ENCODE data around the gene RIMKLA. TPM values are rescaled to one million over a fixed set of nuclear protein-coding genes. Genes with fewer than 3 reads are reported as not detected.
A peak's percentile ranks its signal among the peaks of the same experiment; 100 is the strongest.

RIMKLA gene
- total and polyA plus RNA-seq, 5 experiments from 2014 or later, result 0.05 to 0.19 (median 0.11) TPM; not detected in 2

- no peak overlapping the region for H3K4me3 Mint-ChIP-seq
These were observed 4.7 kb downstream of the RIMKLA start for GRCh38 chr1:42385283-42385682.

GRCh38 chr1:42386051-42386450 lies 5.5 kb downstream of the RIMKLA start:
- H3K27ac Mint-ChIP-seq, result no peak overlapping the region
- POLR2A ChIA-PET, result no interaction called here

More at GRCh38 chr1:42385283-42385682, 4.7 kb downstream of the RIMKLA start:
- Mint-ChIP-seq H3K36me3 (no peaks in the 10 kb centered on the region), H3K27ac (no peak overlapping the region), H3K27me3 (peaks cover 11 to 29% (median 21%) of the 10 kb centered on the region in 5 donors), H3K4me1 (peaks cover 0 to 4% (median 0%) of the 10 kb centered on the region in 4 donors), H3K9me3 (no peaks in the 10 kb centered on the region)
- POLR2A ChIA-PET, result no interaction called here
- no peak for ATAC-seq
- DNase-seq, result no peak

GRCh38 chr1:42392255-42392654 lies 11.7 kb downstream of the RIMKLA start:
- Mint-ChIP-seq H3K4me1 (no peaks in the 10 kb centered on the region), H3K4me3 (no peak overlapping the region), H3K36me3 (no peaks in the 10 kb centered on the region), H3K27ac (no peak overlapping the region), H3K9me3 (no peaks in the 10 kb centered on the region), H3K27me3 (peaks cover 0 to 9% (median 5%) of the 10 kb centered on the region in 5 donors)
- ATAC-seq (no peak), DNase-seq (no peak)
- POLR2A ChIA-PET, result interaction anchor here (0.5 to 0.6 kb wide), 2 partner anchors 17 to 700 kb away, joined by 3 read pairs; no protein-coding TSS in a partner anchor

More at GRCh38 chr1:42386051-42386450, 5.5 kb downstream of the RIMKLA start:
- Mint-ChIP-seq H3K4me3 (no peak overlapping the region), H3K4me1 (peaks cover 0 to 3% (median 0%) of the 10 kb centered on the region in 4 donors), H3K9me3 (no peaks in the 10 kb centered on the region), H3K36me3 (no peaks in the 10 kb centered on the region), H3K27me3 (peaks cover 11 to 29% (median 21%) of the 10 kb centered on the region in 5 donors)
- ATAC-seq, result no peak
- no peak for DNase-seq

- H3K4me1 Mint-ChIP-seq, result no peaks in the 10 kb centered on the region
- H3K27me3 Mint-ChIP-seq, result peaks cover 0 to 6% (median 2%) of the 10 kb centered on the region in 5 donors
- POLR2A ChIA-PET, result no interaction called here
- no peaks in the 10 kb centered on the region for H3K9me3 Mint-ChIP-seq
- no peak overlapping the region for H3K27ac Mint-ChIP-seq
- H3K36me3 Mint-ChIP-seq, result no peaks in the 10 kb centered on the region
- no peak overlapping the region for H3K4me3 Mint-ChIP-seq
- ATAC-seq (no peak), DNase-seq (no peak)
These were observed 12.6 kb downstream of the RIMKLA start for GRCh38 chr1:42392967-42393848.

- Mint-ChIP-seq H3K36me3 (no peaks in the 10 kb centered on the region), H3K9me3 (no peaks in the 10 kb centered on the region), H3K4me3 (no peak overlapping the region), H3K27ac (no peak overlapping the region), H3K27me3 (peaks cover 0 to 2% (median 0%) of the 10 kb centered on the region in 5 donors), H3K4me1 (no peaks in the 10 kb centered on the region)
- ATAC-seq (no peak), DNase-seq (no peak)
- POLR2A ChIA-PET, result no interaction called here
These were observed 18.9 kb downstream of the RIMKLA start for GRCh38 chr1:42399315-42400100.

- ATAC-seq (no peak), DNase-seq (no peak)
- POLR2A ChIA-PET, result no interaction called here
- Mint-ChIP-seq H3K4me1 (no peaks in the 10 kb centered on the region), H3K4me3 (no peak overlapping the region), H3K27ac (no peak overlapping the region), H3K27me3 (peaks cover 0 to 10% (median 5%) of the 10 kb centered on the region in 5 donors), H3K9me3 (peaks cover 0 to 5% (median 0%) of the 10 kb centered on the region in 9 donors), H3K36me3 (no peaks in the 10 kb centered on the region)
These were observed 23.3 kb downstream of the RIMKLA start for GRCh38 chr1:42403880-42404400.

- Mint-ChIP-seq H3K4me3 (no peak overlapping the region), H3K4me1 (no peaks in the 10 kb centered on the region), H3K27me3 (peaks cover 0 to 10% (median 2%) of the 10 kb centered on the region in 5 donors), H3K36me3 (no peaks in the 10 kb centered on the region), H3K9me3 (no peaks in the 10 kb centered on the region), H3K27ac (peak overlapping the region in 1 of 10 donors; percentile 52)
- no peak for ATAC-seq
- POLR2A ChIA-PET, result no interaction called here
- DNase-seq, result no peak
These were observed 34.2 kb downstream of the RIMKLA start for GRCh38 chr1:42414551-42415496.

GRCh38 chr1:42417166-42417565 lies 36.6 kb downstream of the RIMKLA start:
- ATAC-seq, result no peak
- Mint-ChIP-seq H3K27me3 (peaks cover 0 to 4% (median 0%) of the 10 kb centered on the region in 5 donors), H3K4me3 (no peak overlapping the region), H3K27ac (peak overlapping the region in 1 of 10 donors; percentile 52), H3K9me3 (no peaks in the 10 kb centered on the region), H3K4me1 (no peaks in the 10 kb centered on the region), H3K36me3 (no peaks in the 10 kb centered on the region)
- POLR2A ChIA-PET, result no interaction called here
- no peak for DNase-seq

- DNase-seq (no peak), ATAC-seq (no peak)
- Mint-ChIP-seq H3K9me3 (no peaks in the 10 kb centered on the region), H3K4me3 (no peak overlapping the region), H3K36me3 (no peaks in the 10 kb centered on the region), H3K4me1 (no peaks in the 10 kb centered on the region), H3K27me3 (peaks cover 0 to 2% (median 0%) of the 10 kb centered on the region in 5 donors), H3K27ac (peak overlapping the region in 1 of 10 donors; percentile 10)
- POLR2A ChIA-PET, result no interaction called here
These were observed 37.9 kb downstream of the RIMKLA start for GRCh38 chr1:42418516-42418915.

- peaks cover 0 to 2% (median 0%) of the 10 kb centered on the region in 5 donors for H3K27me3 Mint-ChIP-seq
- ATAC-seq, result no peak
- no peaks in the 10 kb centered on the region for H3K36me3 Mint-ChIP-seq
- DNase-seq, result no peak
- H3K4me3 Mint-ChIP-seq, result no peak overlapping the region
- H3K4me1 Mint-ChIP-seq, result peaks cover 0 to 2% (median 0%) of the 10 kb centered on the region in 4 donors
- no peaks in the 10 kb centered on the region for H3K9me3 Mint-ChIP-seq
- H3K27ac Mint-ChIP-seq, result peak overlapping the region in 1 of 10 donors; percentile 30
- POLR2A ChIA-PET, result no interaction called here
These were observed 38.7 kb downstream of the RIMKLA start for GRCh38 chr1:42419126-42419821.

- H3K9me3 Mint-ChIP-seq, result no peaks in the 10 kb centered on the region
- H3K36me3 Mint-ChIP-seq, result no peaks in the 10 kb centered on the region
- DNase-seq (no peak), ATAC-seq (no peak)
- no peak overlapping the region for H3K4me3 Mint-ChIP-seq
- no peak overlapping the region for H3K27ac Mint-ChIP-seq
- peaks cover 0 to 2% (median 0%) of the 10 kb centered on the region in 4 donors for H3K4me1 Mint-ChIP-seq
- peaks cover 0 to 2% (median 2%) of the 10 kb centered on the region in 5 donors for H3K27me3 Mint-ChIP-seq
- POLR2A ChIA-PET, result no interaction called here
These were observed 39.5 kb downstream of the RIMKLA start for GRCh38 chr1:42420121-42420520.
